Prostate gland (tissue), 2 donors: Measurements from ENCODE around the gene C1orf226. TPM values are rescaled to one million over a fixed set of nuclear protein-coding genes. Genes with fewer than 3 reads are reported as not detected.

Experiments used
- DNase-seq: peaks from one replicate; pipeline ENCODE4 v3.0.0-alpha.2; 2019; ENCODE audit warnings: low spot score
- H3K27ac ChIP-seq, 2 donors: fragments of 200-600 bp; sonication (generic); 2 replicates each; pipeline ENCODE4 v1.5.1; 2017 to 2019
- H3K27me3 ChIP-seq: fragments of 200-600 bp; sonication (generic); replicated peaks from 2 replicates; pipeline ENCODE4 v1.5.1; 2019; ENCODE audit not compliant: insufficient read depth
- H3K36me3 ChIP-seq, 2 donors: fragments of 200-600 bp; sonication (generic); 1 replicate in 1 of 2; 2 replicates in 1 of 2; pipeline versions ENCODE4 v1.5.1 to v1.8.1; 2017 to 2019
- H3K4me1 ChIP-seq: fragments of 200-600 bp; sonication (generic); replicated peaks from 2 replicates; pipeline ENCODE4 v1.5.1; 2019
- H3K4me3 ChIP-seq, 2 donors: fragments of 200-600 bp; sonication (generic); 2 replicates each; pipeline ENCODE4 v1.5.1; 2017 to 2019
- H3K9me3 ChIP-seq: fragments of 200-600 bp; sonication (generic); 2 replicates; pipeline ENCODE4 v1.5.1; 2017
- POLR2A ChIP-seq: fragments of 450-650 bp; IDR thresholded peaks from one replicate; pipeline ENCODE4 v1.6.1; 2016; ENCODE audit warnings: antibody characterized with exemption, mild to moderate bottlenecking
- POLR2AphosphoS5 ChIP-seq: sonication (generic); formaldehyde crosslinking; IDR thresholded peaks from one replicate; pipeline ENCODE4 v1.6.1; 2017; ENCODE audit warnings: antibody characterized with exemption
- WGBS: methylation state at CpG from one replicate; pipeline ENCODE4 v1.1.5; 2018; 5-methylcytosine and 5-hydroxymethylcytosine counted together
- intact Hi-C: fragments of 100-400 bp; cut with DNase I; formaldehyde crosslinking; loops from one replicate; pipeline ENCODE4 v1.14.2; 2022
- total RNA-seq, 2 donors: library from RNA; depleted of rRNA; stranded (reverse); fragments of >200 nt; gene quantifications; one replicate each; pipeline ENCODE4 v1.1.0, GENCODE V29; 2016
- TF ChIP-seq, protein P1 (sequence below), 4 experiments: fragments of 200-600 bp in 2 of 4; fragments of 450-650 bp in 2 of 4; sonication (generic) in 2 of 4; IDR thresholded peaks; 1 replicate in 3 of 4; 2 replicates in 1 of 4; pipeline ENCODE4 v1.5.1; 2016 to 2019; ENCODE audit warnings: antibody characterized with exemption in 4 of 4, mild to moderate bottlenecking in 2 of 4, moderate library complexity in 2 of 4

C1orf226 gene
- total RNA-seq, 2 donors from 2014 or later = 5.2 to 22.1 TPM

DNA sequence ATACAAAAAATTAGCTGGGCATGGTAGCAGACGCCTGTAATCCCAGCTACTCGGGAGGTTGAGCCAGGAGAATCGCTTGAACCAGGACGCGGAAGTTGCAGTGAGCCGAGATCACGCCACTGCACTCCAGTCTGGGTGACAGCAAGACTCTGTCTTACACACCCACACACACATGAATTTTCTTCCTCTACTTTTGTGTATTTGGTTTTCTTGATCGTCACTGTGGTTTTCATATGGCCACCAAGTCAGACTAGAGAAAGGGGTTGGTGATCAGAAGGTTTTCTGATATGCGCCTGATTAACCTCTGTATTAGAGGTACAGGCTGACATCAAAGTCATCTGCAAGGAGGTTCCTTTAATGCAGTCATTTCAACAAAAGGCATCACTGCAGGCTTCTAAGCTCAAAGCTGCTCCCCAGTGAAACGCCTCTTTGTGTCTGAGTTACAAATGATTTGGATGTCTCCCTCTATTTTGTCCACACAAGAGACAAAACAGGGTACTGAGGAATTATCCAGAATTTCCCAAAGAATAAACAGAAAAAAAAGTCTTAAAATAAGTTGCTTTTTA, 19.3 kb downstream of the C1orf226 start:
- H3K36me3 ChIP-seq = no peaks in the 10 kb centered on the region
- H3K4me3 ChIP-seq = no peak overlapping the region
- no peak overlapping the region for H3K27ac ChIP-seq
- intact Hi-C loops = no loop called here
- 95% methylated on average over 10 of the region's 10 CpGs for WGBS
- no peaks in the 10 kb centered on the region for H3K27me3 ChIP-seq
- no peaks in the 10 kb centered on the region for H3K9me3 ChIP-seq
- no peaks in the 10 kb centered on the region for H3K4me1 ChIP-seq
- DNase-seq = no peak
- TF ChIP-seq POLR2A = no peak
- TF ChIP-seq, protein P1, sequence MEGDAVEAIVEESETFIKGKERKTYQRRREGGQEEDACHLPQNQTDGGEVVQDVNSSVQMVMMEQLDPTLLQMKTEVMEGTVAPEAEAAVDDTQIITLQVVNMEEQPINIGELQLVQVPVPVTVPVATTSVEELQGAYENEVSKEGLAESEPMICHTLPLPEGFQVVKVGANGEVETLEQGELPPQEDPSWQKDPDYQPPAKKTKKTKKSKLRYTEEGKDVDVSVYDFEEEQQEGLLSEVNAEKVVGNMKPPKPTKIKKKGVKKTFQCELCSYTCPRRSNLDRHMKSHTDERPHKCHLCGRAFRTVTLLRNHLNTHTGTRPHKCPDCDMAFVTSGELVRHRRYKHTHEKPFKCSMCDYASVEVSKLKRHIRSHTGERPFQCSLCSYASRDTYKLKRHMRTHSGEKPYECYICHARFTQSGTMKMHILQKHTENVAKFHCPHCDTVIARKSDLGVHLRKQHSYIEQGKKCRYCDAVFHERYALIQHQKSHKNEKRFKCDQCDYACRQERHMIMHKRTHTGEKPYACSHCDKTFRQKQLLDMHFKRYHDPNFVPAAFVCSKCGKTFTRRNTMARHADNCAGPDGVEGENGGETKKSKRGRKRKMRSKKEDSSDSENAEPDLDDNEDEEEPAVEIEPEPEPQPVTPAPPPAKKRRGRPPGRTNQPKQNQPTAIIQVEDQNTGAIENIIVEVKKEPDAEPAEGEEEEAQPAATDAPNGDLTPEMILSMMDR (IDR thresholded peaks at IDR 0.05) = no peak
- no peak for TF ChIP-seq POLR2AphosphoS5

- intact Hi-C loops = no loop called here
Observed at GRCh38 chr1:162404550-162405160, 23.1 kb downstream of the C1orf226 start.

DNA sequence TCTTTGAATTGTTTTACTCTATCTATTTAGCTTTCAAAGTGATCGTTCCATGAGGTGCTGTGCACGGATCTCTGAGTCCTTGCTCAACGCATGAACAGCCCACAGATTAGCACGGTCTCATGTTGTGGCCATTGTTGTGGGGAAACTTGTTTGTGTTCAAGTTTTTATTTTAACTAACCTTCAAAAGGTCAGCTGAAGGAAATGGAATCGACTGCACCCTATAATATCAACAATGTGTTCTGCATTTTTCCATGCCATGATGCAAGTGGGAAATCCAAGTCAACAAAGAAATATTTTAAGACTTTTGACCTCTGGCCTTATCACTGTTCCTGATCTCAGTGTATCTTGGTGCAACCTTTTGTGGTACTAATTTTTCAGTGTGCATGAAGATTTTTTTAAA, 24.3 kb downstream of the C1orf226 start:
- TF ChIP-seq POLR2A (no peak), POLR2AphosphoS5 (no peak)
- TF ChIP-seq, protein P1 (IDR thresholded peaks at IDR 0.05) = no peak
- no peak for DNase-seq
- intact Hi-C loops = no loop called here
- Histone ChIP-seq H3K27me3 (no peaks in the 10 kb centered on the region), H3K9me3 (no peaks in the 10 kb centered on the region), H3K4me1 (no peaks in the 10 kb centered on the region), H3K4me3 (no peak overlapping the region), H3K36me3 (no peaks in the 10 kb centered on the region), H3K27ac (no peak overlapping the region)
- WGBS = 46% methylated on average over 5 of the region's 5 CpGs

More at GRCh38 chr1:162404550-162405160, 23.1 kb downstream of the C1orf226 start:
- H3K27me3 ChIP-seq = no peaks in the 10 kb centered on the region
- TF ChIP-seq, protein P1 (IDR thresholded peaks at IDR 0.05) = no peak
- no peak for TF ChIP-seq POLR2AphosphoS5
- TF ChIP-seq POLR2A = no peak
- H3K27ac ChIP-seq = no peak overlapping the region
- H3K4me3 ChIP-seq = no peak overlapping the region
- H3K9me3 ChIP-seq = no peaks in the 10 kb centered on the region
- H3K36me3 ChIP-seq = no peaks in the 10 kb centered on the region
- no peaks in the 10 kb centered on the region for H3K4me1 ChIP-seq
- DNase-seq = no peak
- 67% methylated on average over 5 of the region's 5 CpGs for WGBS

DNA sequence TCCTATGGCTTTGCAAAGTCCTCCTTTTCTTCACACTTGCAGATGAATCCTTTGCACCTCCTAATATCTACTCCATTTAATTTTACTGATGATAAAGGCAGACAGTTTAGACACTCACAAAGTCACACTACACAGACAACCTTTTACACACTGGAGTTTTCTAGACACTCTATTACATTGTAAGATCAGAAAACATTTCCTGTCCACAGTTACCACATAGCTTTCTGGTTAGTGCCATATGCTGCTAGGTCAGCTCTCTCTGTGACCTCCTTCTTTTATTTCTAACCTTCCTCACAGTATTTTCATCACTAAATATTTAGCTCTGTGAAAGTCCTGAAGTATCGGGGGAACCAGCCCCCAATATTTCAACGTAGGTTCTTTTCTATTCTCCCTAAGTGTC, 25.3 kb downstream of the C1orf226 start:
- Histone ChIP-seq H3K9me3 (no peaks in the 10 kb centered on the region), H3K36me3 (no peaks in the 10 kb centered on the region), H3K27me3 (no peaks in the 10 kb centered on the region), H3K4me3 (no peak overlapping the region), H3K4me1 (no peaks in the 10 kb centered on the region), H3K27ac (no peak overlapping the region)
- intact Hi-C loops = no loop called here
- TF ChIP-seq POLR2A (no peak), POLR2AphosphoS5 (no peak)
- TF ChIP-seq, protein P1 (IDR thresholded peaks at IDR 0.05) = no peak
- DNase-seq = no peak
- 88% methylated on average over 2 of the region's 2 CpGs for WGBS

- Histone ChIP-seq H3K4me3 (no peak overlapping the region), H3K36me3 (no peaks in the 10 kb centered on the region), H3K9me3 (no peaks in the 10 kb centered on the region), H3K4me1 (no peaks in the 10 kb centered on the region), H3K27ac (no peak overlapping the region), H3K27me3 (no peaks in the 10 kb centered on the region)
- TF ChIP-seq, protein P1 (IDR thresholded peaks at IDR 0.05) = no peak
- TF ChIP-seq POLR2AphosphoS5 = no peak
- TF ChIP-seq POLR2A = no peak
- intact Hi-C loops = no loop called here
- WGBS = 97% methylated on average over 1 of the region's 1 CpG
- DNase-seq = no peak
Observed at GRCh38 chr1:162407539-162407938, 26.0 kb downstream of the C1orf226 start.
